Endothelial cell of umbilical vein (primary cell): Measurements from ENCODE around the gene CCDC171. TPM values are rescaled to one million over a fixed set of nuclear protein-coding genes. Genes with fewer than 3 reads are reported as not detected.

Experiments
- BruUV-seq: library from RNA; stranded (reverse); fragments of 400-500 nt; replicated peaks from 2 replicates; lab custom pipeline; 2021; lab: Mats Ljungman, UMichigan
- CTCF ChIA-PET: fragments of 300-600, 350-600 bp; sonication (Branson Sonifier 250); formaldehyde crosslinking; loops from one replicate; lab custom pipeline; 2021; ENCODE audit warnings: antibody characterized with exemption, inconsistent platforms; lab: Charles Lee
- POLR2A ChIA-PET: fragments of 300-600, 350-600 bp; sonication (Branson Sonifier 250); formaldehyde crosslinking; loops from one replicate; lab custom pipeline; 2021; ENCODE audit warnings: antibody characterized with exemption, inconsistent platforms; lab: Charles Lee
- DNase-seq: peaks from one replicate; pipeline ENCODE4 v3.0.0-alpha.2; 2011; ENCODE audit warnings: low read depth, low spot score
- FAIRE-seq: peaks from 2 replicates; lab custom pipeline; 2011; peaks lifted over from hg19 to GRCh38; lab: Jason Lieb, UNC
- H2AFZ ChIP-seq: 2 replicates; pipeline ENCODE4 v1.6.0; 2012; ENCODE audit warnings: low read depth, low read length, control low read depth, inconsistent platforms
- H3K27ac ChIP-seq: 2 replicates; pipeline ENCODE4 v1.5.1; 2011; ENCODE audit warnings: low read depth, mild to moderate bottlenecking, control low read depth, low read length, moderate library complexity; ENCODE audit not compliant: insufficient read depth
- H3K27me3 ChIP-seq, 2 experiments: 2 replicates each; pipeline versions ENCODE4 v1.6.0 to v1.6.1; 2011; ENCODE audit warnings: low read length in 2 of 2, mixed read lengths in 1 of 2; ENCODE audit not compliant: control insufficient read depth in 2 of 2, insufficient read depth in 2 of 2
- H3K36me3 ChIP-seq, 2 experiments: 2 replicates in 1 of 2; 3 replicates in 1 of 2; pipeline ENCODE4 v1.5.1; 2011; ENCODE audit warnings: low read length in 2 of 2, mild to moderate bottlenecking in 1 of 2, moderate library complexity in 1 of 2; ENCODE audit not compliant: control insufficient read depth in 2 of 2, insufficient read depth in 2 of 2; ENCODE audit errors: extremely low read depth in 1 of 2
- H3K4me1 ChIP-seq: 3 replicates; pipeline ENCODE4 v1.5.1; 2011; ENCODE audit warnings: mild to moderate bottlenecking, low read length; ENCODE audit not compliant: control insufficient read depth, insufficient read depth; ENCODE audit errors: extremely low read depth
- H3K4me2 ChIP-seq: 2 replicates; pipeline ENCODE4 v1.6.1; 2011; ENCODE audit warnings: low read length, control low read depth, mixed read lengths; ENCODE audit not compliant: insufficient read depth
- H3K4me3 ChIP-seq, 3 experiments: fragments of 200-600 bp in 1 of 3; sonication (generic), shearing (Covaris generic) in 1 of 3; replicated peaks in 1 of 3; 2 replicates each; pipeline ENCODE4 v1.5.1; 2011 to 2016; ENCODE audit warnings: control low read depth in 3 of 3, low read length in 3 of 3, mild to moderate bottlenecking in 2 of 3, inconsistent platforms in 1 of 3, low read depth in 1 of 3, moderate library complexity in 1 of 3; ENCODE audit not compliant: insufficient read depth in 1 of 3
- H3K79me2 ChIP-seq: 2 replicates; pipeline ENCODE4 v1.6.0; 2012; ENCODE audit warnings: low read length, inconsistent platforms; ENCODE audit not compliant: control insufficient read depth, insufficient read depth
- H3K9ac ChIP-seq: replicated peaks from 2 replicates; pipeline ENCODE3; 2011; ENCODE audit warnings: low read length, control low read depth; ENCODE audit not compliant: insufficient read depth; ENCODE audit errors: extremely low read depth
- H3K9me1 ChIP-seq: replicated peaks from 3 replicates; pipeline ENCODE4 v1.6.0; 2011; ENCODE audit warnings: mild to moderate bottlenecking, low read length; ENCODE audit not compliant: control insufficient read depth, insufficient read depth; ENCODE audit errors: extremely low read depth
- H3K9me3 ChIP-seq: replicated peaks from 2 replicates; pipeline ENCODE4 v1.5.1; 2012; ENCODE audit warnings: low read length, inconsistent platforms; ENCODE audit not compliant: control insufficient read depth, insufficient read depth
- H4K20me1 ChIP-seq: replicated peaks from 2 replicates; pipeline ENCODE3; 2011; ENCODE audit warnings: mild to moderate bottlenecking, low read length; ENCODE audit not compliant: control insufficient read depth, insufficient read depth; ENCODE audit errors: extremely low read depth
- CTCF ChIP-seq, 2 donors: IDR thresholded peaks; 1 replicate in 1 of 2; 2 replicates in 1 of 2; pipeline ENCODE4 v1.5.1; 2011; ENCODE audit warnings: low read length in 2 of 2, mild to moderate bottlenecking in 2 of 2, moderate library complexity in 2 of 2, control low read depth in 1 of 2, inconsistent platforms in 1 of 2, low read depth in 1 of 2; ENCODE audit not compliant: insufficient read depth in 1 of 2; ENCODE audit errors: extremely low read depth in 1 of 2
- EZH2 ChIP-seq: IDR thresholded peaks from 2 replicates; pipeline ENCODE4 v1.6.1; 2012; ENCODE audit warnings: borderline replicate concordance, low read depth, mild to moderate bottlenecking, moderate library complexity, low read length, inconsistent platforms; ENCODE audit not compliant: severe bottlenecking
- FOS ChIP-seq: IDR thresholded peaks from 2 replicates; pipeline ENCODE4 v1.6.1; 2011; ENCODE audit warnings: mild to moderate bottlenecking, low read length, moderate library complexity, borderline replicate concordance; ENCODE audit not compliant: insufficient read depth
- GATA2 ChIP-seq: IDR thresholded peaks from 2 replicates; pipeline ENCODE4 v1.7.0; 2011; ENCODE audit warnings: low read depth, mild to moderate bottlenecking, moderate library complexity, mixed read lengths, low read length; ENCODE audit not compliant: insufficient read length, insufficient read depth
- JUN ChIP-seq: IDR thresholded peaks from 2 replicates; pipeline ENCODE4 v1.6.1; 2011; ENCODE audit warnings: borderline replicate concordance, low read depth; ENCODE audit not compliant: insufficient read length, insufficient read depth
- MAX ChIP-seq: IDR thresholded peaks from 2 replicates; pipeline ENCODE4 v1.6.1; 2011; ENCODE audit not compliant: insufficient read depth, insufficient read length
- MYC ChIP-seq: IDR thresholded peaks from one replicate; pipeline ENCODE4 v1.6.1; 2011; ENCODE audit warnings: mild to moderate bottlenecking, low read depth, low read length
- POLR2A ChIP-seq: IDR thresholded peaks from 2 replicates; pipeline ENCODE4 v1.6.1; 2012; ENCODE audit warnings: low read depth, mild to moderate bottlenecking, control low read depth, low read length
- POLR2AphosphoS5 ChIP-seq: IDR thresholded peaks from 2 replicates; pipeline ENCODE4 v1.6.1; 2012; ENCODE audit warnings: low read depth, mild to moderate bottlenecking, control low read depth, low read length, moderate library complexity; ENCODE audit not compliant: insufficient read depth
- dilution Hi-C: fragments of 300-500 bp; cut with MboI; formaldehyde crosslinking; loops from one replicate; pipeline ENCODE4 v1.15.0; 2019; ENCODE audit warnings: low sequenced_read_pairs; ENCODE audit not compliant: extremely low pct_ligation_motif_present
- intact Hi-C: fragments of 100-400 bp; cut with micrococcal nuclease; formaldehyde crosslinking; loops from one replicate; pipeline ENCODE4 v1.10.0; 2022
- polyA plus RNA-seq, 4 experiments: library from polyadenylated mRNA; depleted of rRNA in 3 of 4; stranded (reverse) in 3 of 4; unstranded in 1 of 4; fragments of >200 nt; gene quantifications; 2 replicates each; pipeline versions ENCODE4 v1.2.1 to v1.2.3, GENCODE V29; 2011 to 2012; ENCODE audit warnings: missing spikeins in 1 of 4
- total RNA-seq: library from RNA; stranded (reverse); gene quantifications from 2 replicates; pipeline ENCODE4 v1.2.3, GENCODE V29; 2021

Gene CCDC171
- total and polyA plus RNA-seq, 2 donors (not counting 3 experiments of a cell fraction or from before 2014, with no cell fraction given): 0.58 to 1.4 TPM

GRCh38 chr9:16002816-16003215, 450.0 kb downstream of the CCDC171 start:
- TF ChIP-seq MYC (no peak), EZH2 (no peak), MAX (no peak), GATA2 (no peak), POLR2A (no peak), CTCF (IDR thresholded peaks at IDR 0.05; ENCODE audit: extremely low read depth in 1 of 2, insufficient read depth in 1 of 2, low read depth in 1 of 2, low read length in 2 of 2) (no peak), FOS (no peak), JUN (no peak), POLR2AphosphoS5 (no peak)
- H3K4me2 ChIP-seq: no peak overlapping the region
- no peaks in the 10 kb centered on the region for H3K9me1 ChIP-seq
- H3K4me3 ChIP-seq: no peak overlapping the region
- no peak overlapping the region for H3K9ac ChIP-seq
- H3K79me2 ChIP-seq: no peaks in the 10 kb centered on the region
- H3K36me3 ChIP-seq: no peaks in the 10 kb centered on the region
- DNase-seq (no peak), FAIRE-seq (no peak)
- H4K20me1 ChIP-seq: no peaks in the 10 kb centered on the region
- BruUV-seq: no TSS peak
- no peak overlapping the region for H2AFZ ChIP-seq
- dilution Hi-C loops: no loop called here
- no peaks in the 10 kb centered on the region for H3K9me3 ChIP-seq
- ChIA-PET CTCF (no interaction called here), POLR2A (no interaction called here)
- intact Hi-C loops: no loop called here
- no peaks in the 10 kb centered on the region for H3K27me3 ChIP-seq
- peaks cover 9% of the 10 kb centered on the region for H3K4me1 ChIP-seq
- no peak overlapping the region for H3K27ac ChIP-seq
